H9 (cell line): Measurements from ENCODE around the gene CHAF1A. TPM values are rescaled to one million over a fixed set of nuclear protein-coding genes. Genes with fewer than 3 reads are reported as not detected.
A peak's percentile ranks its signal among the peaks of the same experiment; 100 is the strongest.

Experiments
- DNase-seq: peaks from one replicate; pipeline ENCODE4 v3.0.0-alpha.2; 2017
- H2AFZ ChIP-seq: one replicate; pipeline ENCODE4 v1.6.1; 2013; ENCODE audit warnings: mild to moderate bottlenecking, low read length, control low read depth, moderate library complexity
- H2AK5ac ChIP-seq: 2 replicates; pipeline ENCODE4 v1.6.1; 2013; ENCODE audit warnings: low read length, control low read depth, mixed read lengths; ENCODE audit not compliant: insufficient read length
- H2BK120ac ChIP-seq: one replicate; pipeline ENCODE4 v1.6.1; 2013; ENCODE audit warnings: low read depth, mild to moderate bottlenecking, low read length, control low read depth, inconsistent platforms; ENCODE audit not compliant: poor library complexity, severe bottlenecking
- H2BK12ac ChIP-seq: 2 replicates; pipeline ENCODE4 v1.6.1; 2013; ENCODE audit warnings: low read length, control low read depth, mixed read lengths, low read depth; ENCODE audit not compliant: insufficient read length
- H2BK15ac ChIP-seq: 2 replicates; pipeline ENCODE4 v1.6.1; 2013; ENCODE audit warnings: low read depth, low read length, control low read depth
- H2BK20ac ChIP-seq: one replicate; pipeline ENCODE4 v1.6.1; 2013; ENCODE audit warnings: low read depth, mild to moderate bottlenecking, low read length, control low read depth, inconsistent platforms; ENCODE audit not compliant: poor library complexity, severe bottlenecking
- H2BK5ac ChIP-seq: 2 replicates; pipeline ENCODE4 v1.6.1; 2013; ENCODE audit warnings: low read length, control low read depth, mixed read lengths; ENCODE audit not compliant: insufficient read length
- H3K14ac ChIP-seq: 2 replicates; pipeline ENCODE4 v1.6.1; 2013; ENCODE audit warnings: low read length, control low read depth; ENCODE audit not compliant: insufficient read depth
- H3K18ac ChIP-seq: 2 replicates; pipeline ENCODE4 v1.6.1; 2013; ENCODE audit warnings: low read depth, mild to moderate bottlenecking, mixed read lengths, low read length, control low read depth; ENCODE audit not compliant: insufficient read length
- H3K23ac ChIP-seq: 2 replicates; pipeline ENCODE4 v1.6.1; 2013; ENCODE audit warnings: low read length, control low read depth, mixed read lengths, low read depth; ENCODE audit not compliant: insufficient read length
- H3K23me2 ChIP-seq: 2 replicates; pipeline ENCODE4 v1.6.1; 2013; ENCODE audit warnings: low read depth, mild to moderate bottlenecking, mixed read lengths, low read length, control low read depth; ENCODE audit not compliant: insufficient read length, poor library complexity, severe bottlenecking
- H3K27ac ChIP-seq: 2 replicates; pipeline ENCODE4 v1.5.1; 2013; ENCODE audit warnings: low read length, control low read depth, mixed read lengths, low read depth; ENCODE audit not compliant: insufficient read length
- H3K27me3 ChIP-seq: 2 replicates; pipeline ENCODE4 v1.6.1; 2013; ENCODE audit warnings: low read length, control low read depth, inconsistent platforms; ENCODE audit not compliant: insufficient read depth
- H3K4ac ChIP-seq: 2 replicates; pipeline ENCODE4 v1.6.1; 2013; ENCODE audit warnings: low read depth, mild to moderate bottlenecking, control low read depth, inconsistent platforms, low read length, moderate library complexity
- H3K4me1 ChIP-seq: 2 replicates; pipeline ENCODE4 v1.6.1; 2013; ENCODE audit warnings: low read length, control low read depth, inconsistent platforms; ENCODE audit not compliant: insufficient read depth
- H3K4me2 ChIP-seq: 2 replicates; pipeline ENCODE4 v1.6.1; 2013; ENCODE audit warnings: low read length, control low read depth, mixed read lengths; ENCODE audit not compliant: insufficient read length, insufficient read depth
- H3K56ac ChIP-seq: 2 replicates; pipeline ENCODE4 v1.6.1; 2013; ENCODE audit warnings: low read depth, mild to moderate bottlenecking, mixed read lengths, low read length, control low read depth; ENCODE audit not compliant: insufficient read length
- H3K79me1 ChIP-seq: 2 replicates; pipeline ENCODE4 v1.6.1; 2013; ENCODE audit warnings: low read depth, mild to moderate bottlenecking, moderate library complexity, low read length, control low read depth, inconsistent platforms; ENCODE audit not compliant: insufficient read depth, poor library complexity, severe bottlenecking
- H3K79me2 ChIP-seq: 2 replicates; pipeline ENCODE4 v1.6.1; 2013; ENCODE audit warnings: low read length, control low read depth, inconsistent platforms; ENCODE audit not compliant: insufficient read depth
- H3K9ac ChIP-seq: 2 replicates; pipeline ENCODE4 v1.6.1; 2013; ENCODE audit warnings: low read length, control low read depth, mixed read lengths; ENCODE audit not compliant: insufficient read length; ENCODE audit errors: extremely low read depth
- H3K9me3 ChIP-seq: one replicate; pipeline ENCODE4 v1.6.1; 2013; ENCODE audit warnings: low read depth, low read length, inconsistent platforms; ENCODE audit not compliant: control insufficient read depth
- H3T11ph ChIP-seq: one replicate; pipeline ENCODE4 v1.6.1; 2013; ENCODE audit warnings: mild to moderate bottlenecking, low read length, control low read depth, inconsistent platforms
- H4K20me1 ChIP-seq: one replicate; pipeline ENCODE4 v1.6.1; 2013; ENCODE audit not compliant: control insufficient read depth, insufficient read length, insufficient read depth
- H4K5ac ChIP-seq: 2 replicates; pipeline ENCODE4 v1.6.1; 2013; ENCODE audit warnings: low read depth, mild to moderate bottlenecking, mixed read lengths, low read length, control low read depth; ENCODE audit not compliant: insufficient read length
- H4K8ac ChIP-seq: replicated peaks from 2 replicates; pipeline ENCODE4 v1.6.1; 2013; ENCODE audit warnings: low read length, control low read depth, mixed read lengths, low read depth; ENCODE audit not compliant: insufficient read length
- H4K91ac ChIP-seq: 2 replicates; pipeline ENCODE4 v1.6.1; 2013; ENCODE audit warnings: low read depth, mild to moderate bottlenecking, moderate library complexity, mixed read lengths, low read length, control low read depth; ENCODE audit not compliant: insufficient read length
- H3K27ac Mint-ChIP-seq, 3 experiments: 2 replicates in 2 of 3; 3 replicates in 1 of 3; pipeline ENCODE4 v1.8.0; 2020 to 2021; ENCODE audit warnings: mixed read lengths in 3 of 3, mild to moderate bottlenecking in 1 of 3, moderate library complexity in 1 of 3
- H3K27me3 Mint-ChIP-seq: 2 replicates; pipeline ENCODE4 v1.8.0; 2021; ENCODE audit warnings: low read depth, mild to moderate bottlenecking, moderate library complexity, mixed read lengths
- H3K36me3 Mint-ChIP-seq, 3 experiments: 2 replicates in 2 of 3; 3 replicates in 1 of 3; pipeline ENCODE4 v1.8.0; 2020 to 2021; ENCODE audit warnings: low read depth in 3 of 3, mixed read lengths in 3 of 3; ENCODE audit not compliant: insufficient read depth in 1 of 3
- H3K4me1 Mint-ChIP-seq, 2 experiments: 2 replicates each; pipeline ENCODE4 v1.8.0; 2020; ENCODE audit warnings: mixed read lengths in 2 of 2
- H3K4me3 Mint-ChIP-seq, 2 experiments: 2 replicates in 1 of 2; 3 replicates in 1 of 2; pipeline ENCODE4 v1.8.0; 2020 to 2021; ENCODE audit warnings: mild to moderate bottlenecking in 2 of 2, mixed read lengths in 2 of 2, moderate library complexity in 1 of 2
- H3K9me3 Mint-ChIP-seq, 2 experiments: 2 replicates in 1 of 2; 3 replicates in 1 of 2; pipeline ENCODE4 v1.8.0; 2020; ENCODE audit warnings: mild to moderate bottlenecking in 2 of 2, mixed read lengths in 2 of 2, moderate library complexity in 1 of 2
- WGBS: extraction: QIAGEN DNeasy Blood & Tissue Kit; methylation state at CpG from one replicate; pipeline ENCODE4 v1.1.7; 2013; ENCODE audit warnings: missing lambda C conversion rate, low lambda C conversion rate, mixed read lengths; ENCODE audit not compliant: insufficient read length; ENCODE audit errors: extremely low coverage; 5-methylcytosine and 5-hydroxymethylcytosine counted together
- total RNA-seq: library from RNA; stranded (reverse); gene quantifications from 2 replicates; pipeline ENCODE4 v1.2.1, GENCODE V29; 2021
- TF ChIP-seq, protein P1 (sequence below): fragments of 200-600 bp; sonication (generic); conservative IDR thresholded peaks from 3 replicates; pipeline ENCODE4 v1.8.0; 2021; ENCODE audit warnings: antibody characterized with exemption, mild to moderate bottlenecking

CHAF1A gene
- total RNA-seq, 1 experiment from 2014 or later = 143 TPM

DNA sequence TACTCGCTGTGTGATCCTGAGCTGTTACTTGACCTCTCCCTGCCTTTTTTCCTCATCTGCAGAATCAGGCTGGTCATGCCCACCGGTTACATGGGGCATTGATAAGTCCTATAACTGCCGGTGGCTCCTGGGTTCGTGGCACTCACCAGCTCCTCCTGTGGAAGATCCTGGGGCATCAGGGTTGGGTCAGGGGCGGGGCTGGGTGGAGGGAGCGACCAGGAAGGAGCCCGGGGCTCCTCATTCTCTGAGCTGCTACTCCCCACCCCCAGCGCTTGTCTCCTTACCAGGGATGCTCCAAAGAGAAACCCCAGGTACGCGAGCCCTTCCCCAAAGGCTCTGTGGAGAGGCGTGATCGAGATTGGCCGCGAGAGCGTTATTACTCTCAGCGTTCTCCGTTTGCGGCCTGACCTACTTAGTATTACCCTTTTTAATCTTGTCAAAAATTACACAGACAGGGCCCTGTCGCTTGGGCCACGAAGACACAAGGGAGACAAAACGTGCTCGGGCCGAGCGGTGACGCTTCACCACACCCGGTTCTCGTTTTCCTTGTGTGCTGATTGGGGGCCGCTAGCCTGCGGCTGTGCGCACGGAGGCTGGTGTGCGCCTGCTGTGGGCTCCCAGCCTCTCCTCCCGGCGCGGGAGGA is 80.4 kb downstream of the CHAF1A start:
- Histone ChIP-seq H3K79me1 (no peaks in the 10 kb centered on the region), H3K27ac (no peak overlapping the region), H3T11ph (no peak overlapping the region), H2AK5ac (no peak overlapping the region), H2AFZ (no peak overlapping the region), H3K9ac (no peak overlapping the region), H2BK12ac (no peak overlapping the region), H3K23me2 (no peaks in the 10 kb centered on the region), H4K8ac (no peak overlapping the region), H3K79me2 (no peaks in the 10 kb centered on the region), H3K23ac (no peak overlapping the region), H3K4ac (no peak overlapping the region), H3K18ac (no peak overlapping the region), H2BK5ac (no peak overlapping the region), H2BK20ac (no peak overlapping the region), H3K56ac (no peak overlapping the region), H3K4me1 (no peaks in the 10 kb centered on the region; the same call in 1 of the 2 replicates), H4K5ac (no peak overlapping the region), H3K14ac (no peak overlapping the region), H2BK120ac (no peak overlapping the region), H3K4me2 (no peak overlapping the region), H4K91ac (no peak overlapping the region), H3K27me3 (no peaks in the 10 kb centered on the region), H4K20me1 (no peaks in the 10 kb centered on the region), H2BK15ac (no peak overlapping the region), H3K9me3 (no peaks in the 10 kb centered on the region)
- no CpG with 5 or more reads among the region's 35 CpGs for WGBS
- peaks cover 17 to 47% (median 43%) of the 10 kb centered on the region in 3 experiments; a peak in 6 of 7 replicates for H3K36me3 Mint-ChIP-seq
- TF ChIP-seq, protein P1, sequence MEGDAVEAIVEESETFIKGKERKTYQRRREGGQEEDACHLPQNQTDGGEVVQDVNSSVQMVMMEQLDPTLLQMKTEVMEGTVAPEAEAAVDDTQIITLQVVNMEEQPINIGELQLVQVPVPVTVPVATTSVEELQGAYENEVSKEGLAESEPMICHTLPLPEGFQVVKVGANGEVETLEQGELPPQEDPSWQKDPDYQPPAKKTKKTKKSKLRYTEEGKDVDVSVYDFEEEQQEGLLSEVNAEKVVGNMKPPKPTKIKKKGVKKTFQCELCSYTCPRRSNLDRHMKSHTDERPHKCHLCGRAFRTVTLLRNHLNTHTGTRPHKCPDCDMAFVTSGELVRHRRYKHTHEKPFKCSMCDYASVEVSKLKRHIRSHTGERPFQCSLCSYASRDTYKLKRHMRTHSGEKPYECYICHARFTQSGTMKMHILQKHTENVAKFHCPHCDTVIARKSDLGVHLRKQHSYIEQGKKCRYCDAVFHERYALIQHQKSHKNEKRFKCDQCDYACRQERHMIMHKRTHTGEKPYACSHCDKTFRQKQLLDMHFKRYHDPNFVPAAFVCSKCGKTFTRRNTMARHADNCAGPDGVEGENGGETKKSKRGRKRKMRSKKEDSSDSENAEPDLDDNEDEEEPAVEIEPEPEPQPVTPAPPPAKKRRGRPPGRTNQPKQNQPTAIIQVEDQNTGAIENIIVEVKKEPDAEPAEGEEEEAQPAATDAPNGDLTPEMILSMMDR = no peak
- H3K4me3 Mint-ChIP-seq = no peak overlapping the region
- no peaks in the 10 kb centered on the region for H3K4me1 Mint-ChIP-seq
- peak; percentile 37 for DNase-seq
- no peak overlapping the region for H3K27ac Mint-ChIP-seq
- H3K27me3 Mint-ChIP-seq = no peaks in the 10 kb centered on the region
- no peaks in the 10 kb centered on the region for H3K9me3 Mint-ChIP-seq
